Activated CD8-positive, alpha-beta T cell treated with anti-CD3 and anti-CD28 coated beads for 36 hours (primary cell): ENCODE data around the gene ARAP3. TPM values are rescaled to one million over a fixed set of nuclear protein-coding genes. Genes with fewer than 3 reads are reported as not detected.
A peak's percentile ranks its signal among the peaks of the same experiment; 100 is the strongest.

ENCODE experiments used
- ATAC-seq: fragments of 200-7000 bp; cut with Tn5 transposase; one replicate; pipeline ENCODE4 v1.10.0; 2021; ENCODE audit warnings: mild to moderate bottlenecking, moderate library complexity
- CTCF ChIA-PET: fragments of 350-600 bp; sonication (Branson Sonifier 250); formaldehyde crosslinking; loops from one replicate; lab custom pipeline; 2021; ENCODE audit warnings: antibody characterized with exemption; lab: Charles Lee
- POLR2A ChIA-PET: fragments of 350-600 bp; sonication (Branson Sonifier 250); formaldehyde crosslinking; loops from one replicate; lab custom pipeline; 2021; ENCODE audit warnings: antibody characterized with exemption; lab: Charles Lee
- DNase-seq: peaks from one replicate; pipeline ENCODE4 v3.0.0-alpha.2; 2020
- H3K27ac Mint-ChIP-seq: one replicate; pipeline ENCODE4 v1.8.0; 2021; ENCODE audit warnings: mild to moderate bottlenecking, mixed read lengths
- H3K27me3 Mint-ChIP-seq: one replicate; pipeline ENCODE4 v1.8.0; 2021; ENCODE audit warnings: mixed read lengths
- H3K36me3 Mint-ChIP-seq: one replicate; pipeline ENCODE4 v1.8.0; 2021; ENCODE audit warnings: low read depth, mixed read lengths
- H3K4me1 Mint-ChIP-seq: one replicate; pipeline ENCODE4 v1.8.0; 2021; ENCODE audit warnings: low read depth, mixed read lengths
- H3K4me3 Mint-ChIP-seq: one replicate; pipeline ENCODE4 v1.8.0; 2021; ENCODE audit warnings: mild to moderate bottlenecking, moderate library complexity, mixed read lengths
- H3K9me3 Mint-ChIP-seq: one replicate; pipeline ENCODE4 v1.8.0; 2021; ENCODE audit warnings: mixed read lengths
- intact Hi-C: fragments of 100-400 bp; cut with micrococcal nuclease; formaldehyde crosslinking; loops from one replicate; pipeline ENCODE4 v1.10.0; 2022
- total RNA-seq, 2 experiments: library from RNA; stranded (reverse); gene quantifications; one replicate each; pipeline ENCODE4 v1.2.3, GENCODE V29; 2021
- TF ChIP-seq, protein P1 (sequence below): fragments of 200-600 bp; IDR thresholded peaks from one replicate; pipeline ENCODE4 v1.8.0; 2022; ENCODE audit warnings: antibody characterized with exemption, mild to moderate bottlenecking

Gene ARAP3
- total RNA-seq, 2 experiments from 2014 or later, result 5.9 to 7.2 TPM

DNA sequence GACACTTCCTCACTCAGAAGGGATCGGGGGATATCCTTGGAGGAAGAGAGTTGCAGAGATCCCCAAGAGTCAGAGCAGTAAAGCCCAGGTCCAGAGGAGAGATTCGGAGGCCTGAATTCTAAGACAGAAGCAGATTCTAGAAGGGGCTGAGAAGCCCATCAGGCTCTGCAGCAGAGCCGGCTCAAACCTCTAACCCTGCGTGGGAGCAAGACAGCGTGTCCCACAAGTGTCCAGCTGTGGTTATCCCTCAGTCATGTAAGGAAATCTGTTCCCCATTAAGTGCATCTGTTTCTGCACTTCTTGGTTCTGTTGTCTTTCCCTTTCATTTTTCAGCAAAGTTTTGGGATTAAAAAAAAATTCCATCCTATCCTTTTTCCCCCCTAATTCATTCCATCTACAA, 58.4 kb downstream of the ARAP3 start:
- Mint-ChIP-seq H3K36me3 (peaks cover 58% of the 10 kb centered on the region), H3K4me1 (peaks cover 25% of the 10 kb centered on the region), H3K9me3 (no peaks in the 10 kb centered on the region), H3K27me3 (no peaks in the 10 kb centered on the region), H3K27ac (peak overlapping the region; percentile 73), H3K4me3 (no peak overlapping the region)
- intact Hi-C loops, result no loop called here
- no peak for ATAC-seq
- TF ChIP-seq, protein P1, sequence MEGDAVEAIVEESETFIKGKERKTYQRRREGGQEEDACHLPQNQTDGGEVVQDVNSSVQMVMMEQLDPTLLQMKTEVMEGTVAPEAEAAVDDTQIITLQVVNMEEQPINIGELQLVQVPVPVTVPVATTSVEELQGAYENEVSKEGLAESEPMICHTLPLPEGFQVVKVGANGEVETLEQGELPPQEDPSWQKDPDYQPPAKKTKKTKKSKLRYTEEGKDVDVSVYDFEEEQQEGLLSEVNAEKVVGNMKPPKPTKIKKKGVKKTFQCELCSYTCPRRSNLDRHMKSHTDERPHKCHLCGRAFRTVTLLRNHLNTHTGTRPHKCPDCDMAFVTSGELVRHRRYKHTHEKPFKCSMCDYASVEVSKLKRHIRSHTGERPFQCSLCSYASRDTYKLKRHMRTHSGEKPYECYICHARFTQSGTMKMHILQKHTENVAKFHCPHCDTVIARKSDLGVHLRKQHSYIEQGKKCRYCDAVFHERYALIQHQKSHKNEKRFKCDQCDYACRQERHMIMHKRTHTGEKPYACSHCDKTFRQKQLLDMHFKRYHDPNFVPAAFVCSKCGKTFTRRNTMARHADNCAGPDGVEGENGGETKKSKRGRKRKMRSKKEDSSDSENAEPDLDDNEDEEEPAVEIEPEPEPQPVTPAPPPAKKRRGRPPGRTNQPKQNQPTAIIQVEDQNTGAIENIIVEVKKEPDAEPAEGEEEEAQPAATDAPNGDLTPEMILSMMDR, result no peak
- ChIA-PET CTCF (interaction anchor here (0.9 to 13.6 kb wide), 12 partner anchors 8 to 337 kb away, joined by 3 to 297 read pairs (median 4); partner anchors contain the start of genes HDAC3 and RELL2), POLR2A (interaction anchor here (1.3 to 1.4 kb wide), 2 partner anchors 11 to 32 kb away, joined by 3 to 6 read pairs; no protein-coding TSS in a partner anchor)
- no peak for DNase-seq

DNA sequence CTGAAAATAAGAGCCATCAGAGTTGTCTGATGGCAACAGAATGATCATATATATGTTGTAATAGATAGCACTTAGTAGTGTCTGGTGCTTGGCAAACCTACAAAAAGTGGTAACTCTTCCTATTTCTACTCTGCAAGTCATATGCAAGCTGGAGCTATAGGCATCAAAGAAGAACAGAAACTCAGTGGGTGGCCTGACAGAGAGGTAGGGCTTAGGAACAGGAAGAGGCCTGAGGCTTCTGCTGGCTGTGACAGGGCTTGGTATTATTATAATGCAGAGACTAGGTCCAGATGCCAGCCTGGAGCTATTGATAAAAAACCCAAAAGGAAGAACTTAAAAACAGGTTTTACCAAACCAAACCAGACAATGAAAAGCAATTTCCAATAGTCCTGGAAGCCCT, 58.8 kb downstream of the ARAP3 start:
- intact Hi-C loops, result no loop called here
- Mint-ChIP-seq H3K9me3 (no peaks in the 10 kb centered on the region), H3K36me3 (peaks cover 60% of the 10 kb centered on the region), H3K27ac (peak overlapping the region; percentile 73), H3K4me1 (peaks cover 25% of the 10 kb centered on the region), H3K27me3 (no peaks in the 10 kb centered on the region), H3K4me3 (no peak overlapping the region)
- ChIA-PET POLR2A (interaction anchor here (1.3 to 1.4 kb wide), 2 partner anchors 11 to 31 kb away, joined by 3 to 6 read pairs; no protein-coding TSS in a partner anchor), CTCF (interaction anchor here (0.9 to 13.6 kb wide), 11 partner anchors 9 to 337 kb away, joined by 3 to 297 read pairs (median 4); partner anchors contain the start of genes HDAC3 and RELL2)
- DNase-seq, result peak; percentile 54
- TF ChIP-seq, protein P1, result no peak
- ATAC-seq, result peak; percentile 38

DNA sequence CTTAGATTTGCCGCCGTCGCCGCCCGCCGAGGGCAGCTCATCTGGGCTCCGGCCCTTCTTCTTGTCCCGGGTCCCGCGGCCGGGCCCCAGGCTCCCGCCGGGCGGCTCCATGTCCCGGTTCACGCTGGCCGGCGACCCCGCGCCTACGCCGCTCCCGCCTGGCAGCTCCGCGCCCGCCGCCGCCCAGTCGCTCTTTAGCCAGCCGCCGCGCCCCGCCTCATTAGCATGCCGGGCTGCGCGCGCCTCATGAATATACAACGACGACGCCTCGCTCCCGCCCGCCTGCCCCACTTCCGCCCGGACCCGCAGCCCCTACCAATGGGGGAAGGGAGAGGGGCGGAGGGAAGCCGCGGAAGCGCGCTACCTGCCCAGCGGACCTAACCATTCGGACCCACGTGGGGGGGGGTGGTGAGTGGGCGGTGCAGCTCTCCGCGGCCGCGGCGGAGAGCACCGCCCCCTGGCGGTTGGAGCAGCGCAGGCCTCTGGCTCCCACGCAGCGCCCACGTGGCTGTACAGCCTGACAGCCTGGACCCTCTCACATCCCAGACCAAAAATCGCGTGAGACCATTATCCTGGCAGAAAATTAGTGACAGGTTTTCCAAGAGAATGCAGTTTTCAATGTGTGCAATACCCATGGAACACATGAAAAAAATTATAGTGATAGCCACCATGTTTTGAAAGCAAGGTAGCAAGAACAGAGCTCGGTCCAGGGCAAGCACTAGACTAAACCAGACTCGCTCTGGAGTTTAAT, 63.1 kb downstream of the ARAP3 start, which contains the start of gene DIAPH1:
DIAPH1 (minus strand) TSS at position 197 of the 751 bp plus-strand sequence; CDS start at position 111, 86 bp downstream.
- ATAC-seq, result peak; percentile 90

DNA sequence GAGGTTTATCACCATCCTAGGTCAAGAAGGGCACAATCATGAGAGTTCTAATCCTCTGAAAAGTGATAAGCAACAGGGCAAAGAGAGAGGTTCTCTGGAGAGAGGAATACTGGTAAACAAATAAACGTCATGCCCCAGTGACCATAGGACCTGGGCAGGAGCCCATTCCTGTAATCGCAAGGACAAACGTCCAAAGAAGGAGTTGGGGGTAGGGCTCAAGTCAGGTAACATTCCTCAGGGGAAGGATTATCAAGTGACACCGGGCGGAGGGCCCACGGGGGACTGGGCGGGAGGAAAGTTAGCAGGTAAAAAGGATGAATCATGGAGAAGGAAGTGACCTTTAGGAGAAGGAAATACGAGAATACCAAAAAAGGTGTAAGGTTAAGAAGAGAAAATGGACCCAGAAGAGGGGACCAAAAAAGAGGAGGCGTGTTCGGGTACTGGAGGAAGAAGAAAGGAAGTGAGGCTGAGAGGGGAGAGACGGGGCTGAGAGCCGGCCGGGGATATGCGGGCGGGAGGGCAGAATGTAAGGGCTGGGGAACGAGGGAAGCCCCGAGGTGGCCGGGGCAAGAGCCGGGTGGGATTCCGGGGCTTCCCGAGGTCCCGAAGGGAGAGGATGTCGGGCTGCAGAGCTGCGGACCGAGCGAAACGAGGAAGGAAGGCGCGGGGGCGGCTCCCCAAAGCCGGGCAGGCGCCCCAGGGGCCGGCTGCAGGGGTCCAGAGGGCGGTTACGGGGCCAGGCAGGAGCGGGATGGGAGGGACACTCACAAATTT, 63.8 kb downstream of the ARAP3 start:
- TF ChIP-seq, protein P1, result no peak
- Mint-ChIP-seq H3K4me3 (peak overlapping the region; percentile 99), H3K27ac (peak overlapping the region; percentile 96), H3K27me3 (no peaks in the 10 kb centered on the region), H3K4me1 (peaks cover 54% of the 10 kb centered on the region), H3K36me3 (peaks cover 51% of the 10 kb centered on the region), H3K9me3 (no peaks in the 10 kb centered on the region)
- peak; percentile 42 for ATAC-seq
- CTCF ChIA-PET, result interaction anchor here (0.8 to 13.6 kb wide), 21 partner anchors 13 to 351 kb away, joined by 3 to 297 read pairs (median 9); partner anchors contain the start of genes FCHSD1, HDAC3, RELL2 and RNF14
- peak; percentile 68 for DNase-seq
- POLR2A ChIA-PET, result interaction anchor here (0.6 to 4.1 kb wide), 17 partner anchors 9 to 127 kb away, joined by 3 to 37 read pairs (median 5); partner anchors contain the start of genes HDAC3 and RELL2
- intact Hi-C loops, result loop anchor here (2.0 kb wide), 1 partner anchor 13 kb away; no protein-coding TSS in a partner anchor

More for the DNA sequence above, 63.1 kb downstream of the ARAP3 start, which contains the start of gene DIAPH1:
- DNase-seq, result peak; percentile 99
- H3K9me3 Mint-ChIP-seq, result no peaks in the 10 kb centered on the region
- no peaks in the 10 kb centered on the region for H3K27me3 Mint-ChIP-seq
- H3K27ac Mint-ChIP-seq, result peak within 1 kb of the TSS; percentile 96
- H3K4me1 Mint-ChIP-seq, result peaks cover 55% of the 10 kb centered on the region
- peaks cover 55% of the 10 kb centered on the region for H3K36me3 Mint-ChIP-seq
- intact Hi-C loops, result loop anchor here (1.0 to 2.0 kb wide), 2 partner anchors 14 to 27 kb away; no protein-coding TSS in a partner anchor
- CTCF ChIA-PET, result interaction anchor here (0.6 to 13.6 kb wide), 21 partner anchors 8 to 351 kb away, joined by 3 to 297 read pairs (median 6); partner anchors contain the start of genes FCHSD1, HDAC3, RELL2 and RNF14
- peak within 1 kb of the TSS; percentile 99 for H3K4me3 Mint-ChIP-seq
- TF ChIP-seq, protein P1, result peak; percentile 92
- POLR2A ChIA-PET, result interaction anchor here (0.6 to 4.1 kb wide), 22 partner anchors 8 to 126 kb away, joined by 3 to 37 read pairs (median 4); partner anchors contain the start of genes HDAC3 and RELL2
